ENCODE data around the gene LPAR3.
A peak's percentile ranks its signal among the peaks of the same experiment; 100 is the strongest.

The LPAR3 gene

GRCh38 chr1:84870591-84870990 lies 22.4 kb downstream of the LPAR3 start:
- TF ChIP-seq EZH2phosphoT487 (IDR thresholded peaks at IDR 0.05; ENCODE audit: low read length) (no peak), CTCF (IDR thresholded peaks at IDR 0.05; ENCODE audit: low read length) (no peak), EZH2 (optimal IDR thresholded peaks at IDR 0.05; ENCODE audit: low read depth, low read length) (no peak)
- Histone ChIP-seq H3K27ac (ENCODE audit: low read length) (no peak overlapping the region), H3K79me2 (ENCODE audit: low read length) (no peaks in the 10 kb centered on the region), H3K4me2 (ENCODE audit: low read depth, low read length) (no peak overlapping the region), H3K27me3 (replicated peaks; ENCODE audit: insufficient read depth, low read length) (no peaks in the 10 kb centered on the region), H3K9ac (ENCODE audit: low read length) (no peak overlapping the region), H3K4me3 (ENCODE audit: low read length) (no peak overlapping the region), H3K9me2 (replicated peaks; ENCODE audit: insufficient read depth, low read length) (no peaks in the 10 kb centered on the region), H2AFZ (ENCODE audit: low read length) (no peak overlapping the region), H3K36me3 (replicated peaks; ENCODE audit: insufficient read depth, low read length) (no peaks in the 10 kb centered on the region), H4K20me1 (ENCODE audit: insufficient read depth, low read length) (no peaks in the 10 kb centered on the region), H3K9me3 (replicated peaks; ENCODE audit: insufficient read depth, low read length) (no peaks in the 10 kb centered on the region), H3K4me1 (ENCODE audit: low read length) (no peaks in the 10 kb centered on the region), H3F3A (ENCODE audit: insufficient read depth, low read length) (no peaks in the 10 kb centered on the region)
- no peak for DNase-seq

GRCh38 chr1:84869720-84870119 lies 23.3 kb downstream of the LPAR3 start:
- TF ChIP-seq EZH2phosphoT487 (IDR thresholded peaks at IDR 0.05; ENCODE audit: low read length) (no peak), CTCF (IDR thresholded peaks at IDR 0.05; ENCODE audit: low read length) (no peak), EZH2 (optimal IDR thresholded peaks at IDR 0.05; ENCODE audit: low read depth, low read length) (no peak)
- no peak overlapping the region for H3K9ac ChIP-seq (ENCODE audit: low read length)
- H3K27me3 ChIP-seq (replicated peaks; ENCODE audit: insufficient read depth, low read length) = no peaks in the 10 kb centered on the region
- H3K4me3 ChIP-seq (ENCODE audit: low read length) = no peak overlapping the region
- no peak overlapping the region for H3K4me2 ChIP-seq (ENCODE audit: low read depth, low read length)
- H3K9me3 ChIP-seq (replicated peaks; ENCODE audit: insufficient read depth, low read length) = no peaks in the 10 kb centered on the region
- H3K27ac ChIP-seq (ENCODE audit: low read length) = no peak overlapping the region
- no peaks in the 10 kb centered on the region for H3F3A ChIP-seq (ENCODE audit: insufficient read depth, low read length)
- no peaks in the 10 kb centered on the region for H4K20me1 ChIP-seq (ENCODE audit: insufficient read depth, low read length)
- H3K9me2 ChIP-seq (replicated peaks; ENCODE audit: insufficient read depth, low read length) = no peaks in the 10 kb centered on the region
- H2AFZ ChIP-seq (ENCODE audit: low read length) = no peak overlapping the region
- H3K36me3 ChIP-seq (replicated peaks; ENCODE audit: insufficient read depth, low read length) = no peaks in the 10 kb centered on the region
- H3K4me1 ChIP-seq (ENCODE audit: low read length) = no peaks in the 10 kb centered on the region
- DNase-seq = no peak
- H3K79me2 ChIP-seq (ENCODE audit: low read length) = no peaks in the 10 kb centered on the region

- Histone ChIP-seq H3K79me2 (ENCODE audit: low read length) (no peaks in the 10 kb centered on the region), H3K4me3 (ENCODE audit: low read length) (no peak overlapping the region), H3K27ac (ENCODE audit: low read length) (peak overlapping the region; percentile 16; the same call in 1 of the 2 replicates), H4K20me1 (ENCODE audit: insufficient read depth, low read length) (no peaks in the 10 kb centered on the region), H3K36me3 (replicated peaks; ENCODE audit: insufficient read depth, low read length) (no peaks in the 10 kb centered on the region), H3K27me3 (replicated peaks; ENCODE audit: insufficient read depth, low read length) (no peaks in the 10 kb centered on the region), H2AFZ (ENCODE audit: low read length) (no peak overlapping the region), H3K4me1 (ENCODE audit: low read length) (peaks cover 13% of the 10 kb centered on the region; the same call in 1 of the 2 replicates), H3K9me3 (replicated peaks; ENCODE audit: insufficient read depth, low read length) (no peaks in the 10 kb centered on the region), H3K4me2 (ENCODE audit: low read depth, low read length) (peak overlapping the region; percentile 47), H3F3A (ENCODE audit: insufficient read depth, low read length) (peaks cover 9% of the 10 kb centered on the region), H3K9me2 (replicated peaks; ENCODE audit: insufficient read depth, low read length) (no peaks in the 10 kb centered on the region), H3K9ac (ENCODE audit: low read length) (no peak overlapping the region)
- TF ChIP-seq CTCF (IDR thresholded peaks at IDR 0.05; ENCODE audit: low read length) (no peak), EZH2phosphoT487 (IDR thresholded peaks at IDR 0.05; ENCODE audit: low read length) (no peak), EZH2 (optimal IDR thresholded peaks at IDR 0.05; ENCODE audit: low read depth, low read length) (no peak)
- DNase-seq = peak; percentile 86
Measured at GRCh38 chr1:84862810-84863251, 30.2 kb downstream of the LPAR3 start.

Data from MM.1S (cell line).